HG03045 (cell line): ENCODE data around the gene MRPS21.

ENCODE experiments used
- ATAC-seq: cut with Tn5 transposase; IDR thresholded peaks from one replicate; pipeline ENCODE4 v1.9.1; 2021; ENCODE audit warnings: mild to moderate bottlenecking, moderate library complexity; ENCODE audit not compliant: unreplicated experiment

The MRPS21 gene

DNA sequence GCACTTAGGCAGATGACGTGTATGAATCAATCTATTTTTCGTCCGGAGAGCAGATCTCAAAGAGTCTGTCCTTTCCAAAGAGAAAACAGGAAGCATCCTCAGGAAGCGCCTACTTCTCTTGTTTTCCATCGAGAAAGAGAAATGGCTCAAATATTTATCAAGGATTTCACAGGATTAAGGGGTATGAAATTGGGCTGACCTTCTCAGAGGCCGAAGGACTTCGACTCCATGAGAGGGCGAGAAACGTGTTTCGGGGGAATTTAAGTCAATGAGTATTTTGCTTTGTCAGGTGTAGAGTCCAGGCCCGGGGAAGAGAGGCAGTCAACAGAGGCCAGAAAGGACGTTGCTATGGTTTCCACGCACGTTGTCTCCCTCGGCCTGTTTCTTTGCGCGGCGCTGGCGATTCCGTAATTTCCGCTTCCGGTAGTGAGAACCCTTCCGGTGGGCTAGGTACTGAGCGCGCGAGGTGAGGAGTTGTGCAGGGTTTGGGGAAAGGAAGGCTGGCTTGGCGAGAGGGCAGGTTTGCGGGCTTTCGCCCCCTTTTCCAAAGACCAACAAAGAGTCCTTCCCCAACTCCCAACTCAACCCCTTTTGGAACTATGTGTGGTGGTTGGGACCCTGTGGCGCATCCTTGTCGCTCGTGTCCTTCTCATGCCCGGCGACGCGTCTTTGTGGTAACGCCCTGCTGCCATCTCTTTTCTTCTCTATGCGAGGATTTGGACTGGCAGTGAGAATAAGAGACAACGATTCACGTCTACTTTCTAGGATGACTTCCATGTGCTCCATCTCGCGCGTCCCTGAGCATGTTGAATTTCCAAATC is at the start of gene MRPS21:
TSS of gene MRPS21 (plus strand) at position 429 of the 821 bp plus-strand sequence. CDS start 506 bp downstream, outside the sequence.
- peak; percentile 88 for ATAC-seq

DNA sequence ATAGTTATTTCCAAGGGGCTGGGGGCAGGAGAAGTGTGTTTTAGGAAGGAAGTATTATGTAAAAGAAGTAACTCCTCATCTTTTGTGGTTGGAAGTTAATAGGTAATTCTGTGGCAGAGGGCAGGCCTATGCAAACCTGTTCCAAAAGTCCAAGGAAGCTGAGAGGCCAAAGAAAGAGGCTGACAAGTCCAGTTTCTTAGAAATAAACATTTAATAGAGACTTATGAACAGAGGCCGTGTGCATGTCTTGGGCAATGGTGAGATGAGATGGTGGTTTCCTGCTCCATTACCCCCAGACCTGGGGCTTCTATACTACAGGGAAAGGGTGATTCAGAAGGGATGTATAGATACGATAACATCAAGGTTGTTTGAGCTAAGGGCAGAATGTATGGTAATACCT is 43.7 kb upstream of the MRPS21 start:
- no peak for ATAC-seq

DNA sequence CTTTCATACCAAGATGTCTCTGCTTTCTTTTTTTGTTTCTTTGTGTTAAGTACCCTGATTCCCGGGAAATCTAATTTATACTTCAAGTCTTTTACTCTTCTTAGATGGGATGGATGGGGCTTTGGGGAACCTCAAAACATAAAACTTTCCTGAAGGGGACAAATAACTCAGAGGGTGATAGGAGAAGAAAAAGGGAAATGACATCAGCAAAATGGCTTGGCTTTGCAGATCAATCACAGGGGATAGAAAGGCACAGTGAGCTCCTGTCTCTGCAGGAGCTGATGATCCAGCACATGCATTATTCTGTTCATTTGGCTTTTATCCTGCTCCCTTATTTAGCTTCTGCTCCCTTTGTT is 37.5 kb upstream of the MRPS21 start:
- no peak for ATAC-seq

DNA sequence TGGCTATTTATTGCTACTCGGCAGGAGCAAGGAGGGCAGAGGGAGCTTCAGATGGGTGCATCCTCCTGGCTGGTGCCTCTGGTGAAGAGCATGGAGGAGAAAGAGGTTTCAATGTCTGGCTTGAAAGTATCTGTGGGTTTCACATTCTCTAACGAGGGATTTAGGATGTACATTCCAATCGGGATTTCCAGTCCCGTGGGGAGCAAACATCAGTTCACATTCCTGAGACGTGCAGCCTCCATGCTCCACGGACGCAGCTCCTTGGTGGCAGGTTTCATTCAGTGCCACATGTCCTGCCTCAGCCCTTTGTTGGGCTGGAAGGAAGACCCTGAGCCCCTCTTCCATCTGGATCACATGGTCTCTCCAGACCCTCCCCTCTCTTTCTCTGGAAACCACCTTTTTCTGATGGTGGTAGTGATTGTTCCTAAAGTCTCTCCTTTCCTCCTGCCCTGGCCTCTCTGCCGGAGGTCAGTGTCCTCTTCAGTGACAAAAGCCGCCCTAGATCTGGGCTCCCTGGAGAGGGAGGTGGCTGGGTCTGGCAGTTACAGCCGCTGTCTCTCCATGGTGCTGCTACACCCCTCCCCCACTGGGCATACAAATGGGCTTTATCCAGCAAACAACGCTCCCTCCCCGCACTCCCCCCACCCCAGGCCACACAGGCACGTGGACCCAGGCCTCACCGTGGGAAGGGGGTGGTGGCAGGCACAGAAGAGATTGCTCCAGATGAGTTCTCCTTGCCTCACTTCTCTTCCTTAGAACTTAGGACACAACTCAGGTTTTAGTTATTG is 36.9 kb upstream of the MRPS21 start:
- no peak for ATAC-seq

DNA sequence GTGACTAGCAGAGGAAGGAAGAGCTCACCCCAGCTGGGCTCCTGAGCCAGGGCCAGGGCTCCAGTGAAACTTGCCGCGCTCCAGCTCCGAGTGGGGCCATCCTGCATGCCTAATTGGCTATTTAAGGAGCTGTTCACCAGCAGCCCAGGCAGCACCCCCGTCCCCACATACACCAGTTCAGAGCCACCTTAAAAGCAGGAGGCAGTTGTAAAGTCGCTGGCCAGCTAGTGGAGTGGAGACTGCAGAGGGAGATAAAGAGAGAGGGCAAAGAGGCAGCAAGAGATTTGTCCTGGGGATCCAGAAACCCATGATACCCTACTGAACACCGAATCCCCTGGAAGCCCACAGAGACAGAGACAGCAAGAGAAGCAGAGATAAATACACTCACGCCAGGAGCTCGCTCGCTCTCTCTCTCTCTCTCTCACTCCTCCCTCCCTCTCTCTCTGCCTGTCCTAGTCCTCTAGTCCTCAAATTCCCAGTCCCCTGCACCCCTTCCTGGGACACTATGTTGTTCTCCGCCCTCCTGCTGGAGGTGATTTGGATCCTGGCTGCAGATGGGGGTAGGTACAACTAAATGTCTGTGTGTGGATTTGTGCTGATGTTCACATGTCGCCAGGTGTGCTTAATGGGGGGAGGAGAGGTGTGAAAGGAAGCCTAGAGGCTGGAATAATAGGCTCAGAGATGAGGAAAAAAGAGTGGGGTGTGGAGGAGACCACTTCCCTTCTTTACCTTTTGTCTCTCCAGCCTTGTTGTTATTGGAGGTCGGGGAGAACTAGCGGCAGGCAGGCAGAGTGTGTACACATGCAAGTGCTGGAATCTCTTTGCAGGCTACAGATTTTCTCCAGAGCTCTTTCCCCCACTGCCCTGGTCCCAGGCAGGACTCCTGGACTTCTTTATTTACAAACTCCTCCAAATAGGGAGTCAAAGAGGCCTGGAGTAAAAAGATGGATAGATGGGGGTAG is 35.8 kb upstream of the MRPS21 start, which contains the start of gene CA14:
TSS of gene CA14 (plus strand) at position 151 of the 962 bp plus-strand sequence. CDS start at position 506, 355 bp downstream.
- no peak for ATAC-seq

DNA sequence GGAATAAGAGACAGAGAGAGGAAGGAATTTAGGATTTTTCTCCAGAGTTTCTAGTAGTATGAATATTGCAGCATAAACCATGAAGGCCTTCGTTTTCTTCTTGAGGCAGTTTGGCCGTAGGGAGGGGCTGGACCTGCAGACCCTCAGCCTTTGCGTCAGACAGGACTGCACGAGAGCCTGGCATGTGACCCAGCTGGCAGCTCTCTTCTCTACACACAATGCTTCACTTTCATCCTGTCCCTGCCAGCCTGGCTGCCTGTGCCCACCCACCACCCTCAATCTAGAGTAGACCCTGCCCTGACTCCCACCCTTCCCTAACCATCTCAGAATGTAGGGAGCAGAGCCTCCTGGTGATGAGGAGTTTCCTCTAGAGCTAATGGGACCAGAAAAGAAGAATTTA is 34.4 kb upstream of the MRPS21 start:
- no peak for ATAC-seq

DNA sequence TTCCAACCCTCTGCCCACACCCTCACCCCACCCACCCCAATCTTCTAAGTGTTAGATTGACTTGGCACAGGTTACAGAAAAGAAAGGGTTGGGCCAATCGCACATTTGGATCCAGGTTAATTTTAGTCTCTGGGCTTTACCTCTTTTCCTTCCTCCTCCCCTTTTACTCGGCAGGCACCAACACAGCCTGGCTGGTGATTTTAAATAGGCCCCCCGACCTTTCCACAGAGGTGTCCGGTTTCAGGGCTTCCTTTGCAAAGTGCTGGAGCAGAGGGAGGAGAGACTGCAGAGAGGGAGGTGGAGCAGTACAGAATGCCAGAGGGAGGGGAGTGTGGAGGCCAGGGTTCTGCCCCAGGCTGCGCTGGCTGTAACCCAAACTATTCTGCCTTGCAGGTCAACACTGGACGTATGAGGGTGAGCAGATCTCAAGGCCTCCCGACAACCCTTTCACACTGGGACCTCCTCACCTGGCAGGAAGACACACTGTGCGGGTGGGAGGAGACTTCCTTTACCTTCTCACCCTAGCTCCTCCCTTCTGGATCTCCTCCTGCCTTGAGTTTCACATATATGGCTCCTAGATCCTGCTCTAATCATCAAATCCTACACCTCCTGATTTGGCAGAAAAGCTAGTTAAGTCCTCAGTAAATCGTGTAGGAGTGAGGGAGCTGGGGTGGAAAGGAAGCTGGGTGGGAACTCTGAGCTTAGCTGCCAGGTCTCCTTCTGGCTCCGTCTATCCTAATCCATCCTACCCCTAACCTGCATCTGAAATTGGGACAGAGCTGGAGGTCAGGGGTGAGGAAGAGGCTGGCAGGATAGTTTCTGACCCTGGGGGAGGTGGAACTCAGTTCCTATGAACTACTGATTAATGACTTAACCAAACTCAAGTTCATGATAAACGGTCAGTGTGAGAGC is 33.6 kb upstream of the MRPS21 start:
- no peak for ATAC-seq

DNA sequence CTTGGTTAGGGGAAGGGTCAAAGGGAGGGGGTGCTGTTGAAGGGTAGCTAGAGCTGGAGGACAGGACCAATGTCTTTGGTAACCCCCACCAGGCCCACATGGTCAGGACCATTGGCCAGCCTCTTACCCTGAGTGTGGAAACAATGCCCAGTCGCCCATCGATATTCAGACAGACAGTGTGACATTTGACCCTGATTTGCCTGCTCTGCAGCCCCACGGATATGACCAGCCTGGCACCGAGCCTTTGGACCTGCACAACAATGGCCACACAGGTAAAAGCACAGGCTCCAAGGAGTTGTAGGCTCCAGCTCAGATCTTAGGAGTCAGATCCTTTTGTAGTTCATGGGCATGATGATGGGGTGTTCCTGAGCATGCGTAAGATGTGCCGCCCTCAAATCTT is 32.3 kb upstream of the MRPS21 start:
- ATAC-seq, result no peak

DNA sequence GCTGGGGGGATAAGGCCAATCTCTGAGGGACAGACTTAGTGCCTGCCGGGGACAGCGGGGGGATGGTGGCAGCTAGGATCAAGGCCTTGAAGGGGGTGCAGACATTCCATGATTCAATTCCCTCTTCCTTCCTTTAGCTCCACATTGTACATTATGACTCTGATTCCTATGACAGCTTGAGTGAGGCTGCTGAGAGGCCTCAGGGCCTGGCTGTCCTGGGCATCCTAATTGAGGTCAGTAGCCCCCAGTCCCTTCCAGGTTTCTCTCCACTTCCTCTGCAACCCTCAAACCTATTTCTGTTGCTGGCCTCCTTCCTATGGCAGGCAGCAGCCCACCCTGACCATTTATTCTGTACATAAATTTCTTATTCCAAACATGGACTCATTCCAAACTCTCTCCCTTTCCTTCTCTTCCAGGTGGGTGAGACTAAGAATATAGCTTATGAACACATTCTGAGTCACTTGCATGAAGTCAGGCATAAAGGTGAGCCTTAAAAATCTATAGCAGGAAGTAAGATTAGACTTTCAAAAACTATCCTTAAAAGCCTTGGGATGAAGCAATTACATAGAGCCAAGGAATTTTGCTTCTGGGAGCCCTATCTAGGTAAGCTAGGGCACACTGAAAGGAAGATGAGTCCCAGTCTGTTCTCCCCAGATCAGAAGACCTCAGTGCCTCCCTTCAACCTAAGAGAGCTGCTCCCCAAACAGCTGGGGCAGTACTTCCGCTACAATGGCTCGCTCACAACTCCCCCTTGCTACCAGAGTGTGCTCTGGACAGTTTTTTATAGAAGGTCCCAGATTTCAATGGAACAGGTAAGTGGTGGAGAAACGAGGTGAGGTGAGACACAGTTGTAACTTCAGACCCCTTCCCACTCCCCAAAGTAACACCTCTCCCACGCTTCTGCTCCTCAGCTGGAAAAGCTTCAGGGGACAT is 31.0 kb upstream of the MRPS21 start:
- ATAC-seq, result no peak

DNA sequence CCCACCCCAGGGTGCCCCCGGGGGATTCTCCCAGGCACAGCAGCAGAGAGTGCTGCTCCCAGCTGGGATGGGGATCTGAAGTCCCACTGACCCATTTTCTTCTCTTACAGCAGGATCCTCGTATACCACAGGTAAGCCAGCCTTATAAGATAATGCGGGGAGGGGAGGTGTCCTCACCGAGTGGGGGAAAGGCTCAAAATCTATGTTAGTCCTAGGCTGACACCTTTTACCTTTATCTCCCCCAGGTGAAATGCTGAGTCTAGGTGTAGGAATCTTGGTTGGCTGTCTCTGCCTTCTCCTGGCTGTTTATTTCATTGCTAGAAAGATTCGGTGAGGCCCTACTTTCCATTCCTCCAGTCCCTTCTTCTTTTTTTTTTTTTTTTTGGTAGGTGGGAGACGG is 30.1 kb upstream of the MRPS21 start:
- no peak for ATAC-seq

DNA sequence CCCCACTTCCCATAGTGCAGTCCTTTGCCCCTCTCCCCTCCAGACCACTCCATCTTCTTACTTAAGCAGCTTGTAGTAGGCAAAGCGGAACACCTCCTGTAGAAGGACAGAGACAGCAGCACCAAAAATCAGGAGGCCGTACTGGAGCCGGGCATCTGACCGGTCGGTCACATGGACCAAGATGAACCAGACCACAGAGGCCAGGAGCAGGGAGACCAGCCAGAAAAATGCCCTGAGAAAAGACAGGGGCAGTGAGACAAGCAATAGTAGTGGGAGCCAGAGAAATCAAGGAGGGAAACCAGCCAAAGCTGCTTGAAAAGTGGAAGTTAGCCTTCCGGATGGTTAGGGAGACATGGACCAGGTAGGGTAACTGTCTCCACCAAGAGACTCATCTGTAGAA is 25.8 kb upstream of the MRPS21 start:
- ATAC-seq, result no peak

DNA sequence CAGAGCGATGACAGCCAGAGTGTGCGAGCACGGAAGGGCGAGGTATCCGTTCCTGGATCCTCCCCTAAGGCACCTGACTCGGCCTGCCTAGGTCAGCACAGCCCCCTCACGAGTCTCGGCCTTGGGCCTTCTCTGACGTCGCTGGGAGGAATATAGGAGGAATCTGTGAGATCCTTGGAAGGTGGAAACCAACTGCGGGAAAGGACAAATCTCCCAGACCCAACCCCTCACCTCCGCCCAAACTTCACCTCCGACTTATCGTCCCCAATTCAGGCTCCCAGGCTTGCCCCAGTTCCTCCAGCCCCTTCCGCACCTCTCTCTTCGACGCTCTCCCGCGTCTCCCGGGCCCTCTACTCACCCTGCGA is 25.3 kb upstream of the MRPS21 start:
- peak; percentile 20 for ATAC-seq

DNA sequence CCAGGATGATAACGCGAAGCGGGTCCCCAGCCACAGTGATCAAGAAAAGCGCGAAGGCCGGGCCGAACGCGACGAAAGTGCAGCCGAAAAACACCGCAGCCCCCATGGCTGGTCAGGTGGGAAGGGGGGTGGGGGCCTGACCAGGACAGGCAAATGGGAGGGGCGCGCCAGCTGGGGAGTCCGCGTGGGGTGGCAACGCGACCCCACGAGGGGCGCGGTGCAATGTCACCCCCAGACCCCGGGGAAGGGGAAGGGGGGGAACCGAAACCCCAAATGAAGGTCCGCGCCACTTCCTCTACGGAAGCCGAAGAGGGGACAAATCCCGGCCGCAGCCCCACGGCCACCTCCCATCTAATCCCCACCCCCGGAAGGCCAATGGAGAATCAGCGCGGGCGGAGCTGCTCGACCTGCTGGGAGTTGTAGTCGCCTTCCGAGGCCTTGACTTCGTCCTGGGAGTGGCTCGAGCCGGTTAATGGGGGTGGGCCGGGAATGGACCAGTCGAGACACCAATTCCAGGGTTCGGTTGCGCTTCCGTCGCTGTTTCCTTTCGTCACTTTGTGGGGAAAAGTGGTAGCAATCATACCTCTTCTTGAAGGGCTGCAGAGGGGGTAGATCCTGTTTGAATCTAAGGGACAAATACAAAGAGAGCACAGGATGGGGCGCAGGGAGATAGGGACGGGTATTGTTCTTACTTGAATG is 24.8 kb upstream of the MRPS21 start, which contains the start of gene APH1A:
TSS of gene APH1A (minus strand) at position 312 of the 699 bp plus-strand sequence. CDS start at position 106, 206 bp downstream.
- ATAC-seq, result peak; percentile 90

DNA sequence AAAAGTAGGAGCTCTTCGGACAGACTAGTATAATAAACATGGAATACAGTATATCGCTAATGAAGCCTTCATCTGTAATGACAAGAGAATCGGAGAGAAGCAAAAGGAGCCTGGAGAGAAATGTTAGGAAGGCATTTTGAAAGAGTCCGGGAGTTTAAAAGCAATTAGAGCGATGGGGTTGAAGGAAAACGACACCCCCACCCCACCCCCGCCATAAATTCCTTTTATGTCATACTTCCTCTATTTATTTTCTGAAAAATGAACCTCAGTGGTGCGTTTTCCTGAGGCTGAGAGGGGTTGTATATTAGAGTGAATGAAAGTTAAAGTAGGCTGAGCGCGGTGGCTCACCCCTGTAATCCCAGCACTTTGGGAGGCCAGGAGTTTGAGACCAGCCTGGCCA is 24.2 kb upstream of the MRPS21 start:
- ATAC-seq, result no peak

DNA sequence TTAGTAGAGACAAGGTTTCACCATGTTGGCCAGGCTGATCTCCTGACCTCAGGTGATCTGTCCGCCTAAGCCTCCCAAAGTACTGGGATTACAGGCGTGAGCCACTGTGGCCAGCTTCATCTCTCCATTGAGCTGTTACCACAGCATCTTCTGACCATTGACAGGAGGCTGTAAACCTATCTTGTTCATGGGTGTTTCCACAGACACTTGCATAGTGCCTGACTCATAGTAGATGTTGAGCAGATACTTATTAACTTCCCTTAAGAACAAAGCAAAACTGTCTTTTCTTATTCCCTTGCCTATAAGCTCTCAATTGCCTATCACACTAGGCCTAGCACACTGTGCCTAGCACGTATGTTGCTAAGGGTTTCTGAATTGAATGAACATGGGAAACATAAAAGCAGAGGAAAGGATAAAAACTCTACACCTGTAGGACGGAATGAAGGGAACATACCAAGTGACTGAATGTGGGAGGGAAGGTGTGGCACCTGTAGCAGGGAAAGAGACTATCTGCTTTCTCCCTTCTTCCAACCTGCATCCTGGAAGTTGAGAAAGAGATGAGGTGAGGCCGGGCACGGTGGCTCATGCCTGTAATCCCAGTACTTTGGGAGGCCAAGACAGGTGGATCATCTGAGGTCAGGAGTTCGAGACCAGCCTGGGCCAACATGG is 22.2 kb upstream of the MRPS21 start:
- ATAC-seq, result no peak

DNA sequence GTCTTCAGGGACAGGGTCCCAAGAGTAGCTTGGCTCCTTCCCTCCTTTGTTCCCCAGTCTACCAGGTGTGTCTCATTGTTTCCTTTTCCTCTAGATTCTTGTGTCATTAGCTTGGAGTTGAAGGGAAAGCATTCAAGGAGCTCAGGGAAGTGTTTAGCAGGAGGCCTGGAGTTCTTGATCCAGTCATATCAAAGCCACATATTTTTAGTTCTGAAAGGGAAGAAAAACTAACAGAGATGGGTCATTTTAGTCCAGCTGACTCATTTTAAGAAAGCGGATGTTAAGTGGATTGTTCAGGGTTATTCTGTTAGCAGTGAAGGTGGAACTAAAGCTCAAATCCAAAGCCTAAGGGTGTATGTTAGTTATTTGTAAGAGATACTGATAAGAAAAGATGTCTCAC is 20.4 kb upstream of the MRPS21 start:
- ATAC-seq, result no peak

DNA sequence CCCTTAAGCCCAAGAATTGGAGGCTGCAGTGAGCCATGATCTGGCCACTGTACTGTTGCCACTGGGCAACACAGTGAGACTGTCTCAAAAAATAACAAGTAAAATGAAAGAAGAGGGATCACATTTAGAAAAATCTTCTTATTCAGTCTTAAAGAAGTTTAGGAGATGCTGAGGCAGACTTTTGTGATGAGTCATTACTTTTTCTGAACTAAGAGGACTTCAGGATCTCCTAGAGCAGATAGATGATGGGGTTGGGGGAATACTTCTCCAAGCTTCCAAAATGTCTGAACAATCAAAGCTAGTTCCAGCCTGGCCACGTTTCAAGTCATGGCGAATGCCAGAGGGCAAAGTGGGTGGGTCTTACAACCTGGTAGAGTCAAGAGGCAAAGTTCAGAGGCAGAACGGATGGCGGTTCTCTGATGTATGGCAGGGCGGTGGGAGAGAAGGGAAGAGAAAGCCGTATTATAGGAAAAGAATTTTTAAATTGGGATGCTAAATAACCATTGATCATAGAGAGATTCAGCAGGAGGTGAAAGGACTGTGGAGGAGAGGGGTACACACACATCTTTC is 13.4 kb upstream of the MRPS21 start:
- ATAC-seq, result no peak
